GM21423 (cell line): Measurements from ENCODE around the gene GVQW3.

Experiments
- ATAC-seq: cut with Tn5 transposase; IDR thresholded peaks from one replicate; pipeline ENCODE4 v1.9.1; 2021; ENCODE audit warnings: mild to moderate bottlenecking, moderate library complexity; ENCODE audit not compliant: unreplicated experiment

Gene GVQW3

GRCh38 chr11:76444384-76445120 is 63.4 kb downstream of the GVQW3 start, which contains the start of gene EMSY:
EMSY (plus strand) TSS chr11:76445018; CDS start chr11:76446939, 1,921 bp downstream.
- ATAC-seq = peak; percentile 93

- ATAC-seq = peak; percentile 15
These were observed 64.3 kb downstream of the GVQW3 start for GRCh38 chr11:76445121-76446084.

GRCh38 chr11:76448506-76448905 is 67.4 kb downstream of the GVQW3 start:
- no peak for ATAC-seq

- no peak for ATAC-seq
These were observed 72.1 kb downstream of the GVQW3 start for GRCh38 chr11:76453248-76453647.

- no peak for ATAC-seq
These were observed 74.2 kb downstream of the GVQW3 start for GRCh38 chr11:76455331-76455730.

- ATAC-seq = no peak
These were observed 74.8 kb downstream of the GVQW3 start for GRCh38 chr11:76455931-76456330.

GRCh38 chr11:76456571-76456970 is 75.4 kb downstream of the GVQW3 start:
- ATAC-seq = no peak
